ENCODE measurements around the gene NPIPA7.
"Not testable (repeated sequence)": the region's sequence is repeated elsewhere in the genome, so short reads cannot be mapped to it uniquely, and the experiment has no call there.

The NPIPA7 gene

GRCh38 chr16:16378840-16379239, at the start of gene NPIPA7:
Gene NPIPA7 (plus strand): TSS chr16:16379140. CDS start chr16:16379245, 105 bp downstream.
- not testable (repeated sequence) for H3K27ac ChIP-seq, H3K4me3 ChIP-seq, H3K4me2 ChIP-seq

GRCh38 chr16:16331466-16331865, 47.5 kb upstream of the NPIPA7 start:
- not testable (repeated sequence) for H3K4me2 ChIP-seq; H3K27me3 ChIP-seq; H3K9me3 ChIP-seq (replicated peaks in 1 of 11); H3K36me3 ChIP-seq; H3K4me1 ChIP-seq; H4K20me1 ChIP-seq; H3K27ac ChIP-seq; H3K4me3 ChIP-seq; H3K9ac ChIP-seq

More at GRCh38 chr16:16378840-16379239, at the start of gene NPIPA7:
- not testable (repeated sequence) for H3K27me3 ChIP-seq; H3K9ac ChIP-seq; H3K9me3 ChIP-seq (replicated peaks in 1 of 11); H3K4me1 ChIP-seq; H3K36me3 ChIP-seq; H4K20me1 ChIP-seq

GRCh38 chr16:16357556-16357955, 21.4 kb upstream of the NPIPA7 start:
- H3K4me2 ChIP-seq; H3K4me1 ChIP-seq; H3K27me3 ChIP-seq; H3K9me3 ChIP-seq (replicated peaks in 1 of 11); H3K9ac ChIP-seq; H3K36me3 ChIP-seq; H3K27ac ChIP-seq; H3K4me3 ChIP-seq; H4K20me1 ChIP-seq: not testable (repeated sequence)

- H3K27me3 ChIP-seq; H3K9ac ChIP-seq; H3K4me2 ChIP-seq; H3K4me3 ChIP-seq; H3K4me1 ChIP-seq; H3K9me3 ChIP-seq (replicated peaks in 1 of 11); H3K36me3 ChIP-seq; H4K20me1 ChIP-seq; H3K27ac ChIP-seq: not testable (repeated sequence)
These were observed 20.2 kb upstream of the NPIPA7 start for GRCh38 chr16:16358539-16359240.

GRCh38 chr16:16363595-16363994, 15.3 kb upstream of the NPIPA7 start:
- not testable (repeated sequence) for H3K9ac ChIP-seq; H4K20me1 ChIP-seq; H3K36me3 ChIP-seq; H3K4me1 ChIP-seq; H3K27me3 ChIP-seq; H3K9me3 ChIP-seq (replicated peaks in 1 of 11); H3K27ac ChIP-seq; H3K4me3 ChIP-seq; H3K4me2 ChIP-seq

- H3K27ac ChIP-seq; H3K9ac ChIP-seq; H3K4me2 ChIP-seq; H3K36me3 ChIP-seq; H3K27me3 ChIP-seq; H3K4me1 ChIP-seq; H3K4me3 ChIP-seq; H4K20me1 ChIP-seq; H3K9me3 ChIP-seq (replicated peaks in 1 of 11): not testable (repeated sequence)
These were observed 14.8 kb upstream of the NPIPA7 start for GRCh38 chr16:16364100-16364499.

DNA sequence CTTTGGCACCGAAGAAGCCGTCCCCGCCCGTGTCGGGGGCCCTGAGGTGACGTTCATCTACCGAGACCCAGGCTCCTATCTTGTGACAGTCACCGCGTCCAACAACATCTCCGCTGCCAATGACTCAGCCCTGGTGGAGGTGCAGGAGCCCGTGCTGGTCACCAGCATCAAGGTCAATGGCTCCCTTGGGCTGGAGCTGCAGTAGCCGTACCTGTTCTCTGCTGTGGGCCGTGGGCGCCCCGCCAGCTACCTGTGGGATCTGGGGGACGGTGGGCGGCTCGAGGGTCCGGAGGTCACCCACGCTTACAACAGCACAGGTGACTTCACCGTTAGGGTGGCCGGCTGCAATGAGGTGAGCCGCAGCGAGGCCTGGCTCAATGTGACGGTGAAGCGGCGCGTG, 14.2 kb upstream of the NPIPA7 start:
- not testable (repeated sequence) for H3K4me2 ChIP-seq

GRCh38 chr16:16365319-16365718, 13.6 kb upstream of the NPIPA7 start:
- H3K4me2 ChIP-seq; H3K36me3 ChIP-seq; H3K9me3 ChIP-seq (replicated peaks in 1 of 11); H4K20me1 ChIP-seq; H3K4me3 ChIP-seq; H3K4me1 ChIP-seq; H3K27me3 ChIP-seq; H3K9ac ChIP-seq; H3K27ac ChIP-seq: not testable (repeated sequence)

More for the DNA sequence above, 14.2 kb upstream of the NPIPA7 start:
- H3K27me3 ChIP-seq; H4K20me1 ChIP-seq; H3K27ac ChIP-seq; H3K36me3 ChIP-seq; H3K4me1 ChIP-seq; H3K9ac ChIP-seq; H3K4me3 ChIP-seq; H3K9me3 ChIP-seq (replicated peaks in 1 of 11): not testable (repeated sequence)

- H3K36me3 ChIP-seq, result not testable (repeated sequence)
These were observed 13.1 kb upstream of the NPIPA7 start for GRCh38 chr16:16365851-16366250.

GRCh38 chr16:16366552-16367284, 12.2 kb upstream of the NPIPA7 start:
- not testable (repeated sequence) for H3K27ac ChIP-seq, H3K4me1 ChIP-seq

More at GRCh38 chr16:16365851-16366250, 13.1 kb upstream of the NPIPA7 start:
- H3K4me1 ChIP-seq; H4K20me1 ChIP-seq; H3K4me2 ChIP-seq; H3K27me3 ChIP-seq; H3K4me3 ChIP-seq; H3K27ac ChIP-seq; H3K9me3 ChIP-seq (replicated peaks in 1 of 11); H3K9ac ChIP-seq: not testable (repeated sequence)

DNA sequence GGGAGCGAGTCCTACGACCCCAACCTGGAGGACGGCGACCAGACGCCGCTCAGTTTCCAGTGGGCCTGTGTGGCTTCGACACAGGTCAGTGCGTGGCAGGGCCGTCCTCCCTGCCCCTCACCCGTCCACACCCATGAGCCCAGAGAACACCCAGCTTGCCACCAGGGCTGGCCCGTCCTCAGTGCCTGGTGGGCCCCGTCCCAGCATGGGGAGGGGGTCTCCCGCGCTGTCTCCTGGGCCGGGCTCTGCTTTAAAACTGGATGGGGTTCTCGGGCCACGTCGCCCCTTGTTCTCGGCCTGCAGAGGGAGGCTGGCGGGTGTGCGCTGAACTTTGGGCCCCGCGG, 11.7 kb upstream of the NPIPA7 start:
- H3K4me2 ChIP-seq; H3K27me3 ChIP-seq; H3K9me3 ChIP-seq (replicated peaks in 1 of 11); H3K4me1 ChIP-seq; H3K4me3 ChIP-seq; H3K9ac ChIP-seq; H3K36me3 ChIP-seq; H4K20me1 ChIP-seq; H3K27ac ChIP-seq: not testable (repeated sequence)

More at GRCh38 chr16:16366552-16367284, 12.2 kb upstream of the NPIPA7 start:
- not testable (repeated sequence) for H3K36me3 ChIP-seq; H3K4me3 ChIP-seq; H3K4me2 ChIP-seq; H4K20me1 ChIP-seq; H3K9me3 ChIP-seq (replicated peaks in 1 of 11); H3K27me3 ChIP-seq; H3K9ac ChIP-seq

GRCh38 chr16:16369081-16369856, 9.7 kb upstream of the NPIPA7 start:
- not testable (repeated sequence) for H4K20me1 ChIP-seq; H3K4me1 ChIP-seq; H3K27me3 ChIP-seq; H3K4me3 ChIP-seq; H3K9ac ChIP-seq; H3K4me2 ChIP-seq; H3K27ac ChIP-seq; H3K36me3 ChIP-seq; H3K9me3 ChIP-seq (replicated peaks in 1 of 11)

GRCh38 chr16:16371136-16371735, 7.7 kb upstream of the NPIPA7 start:
- H3K4me1 ChIP-seq; H4K20me1 ChIP-seq; H3K27me3 ChIP-seq; H3K36me3 ChIP-seq; H3K27ac ChIP-seq; H3K9ac ChIP-seq; H3K4me2 ChIP-seq; H3K4me3 ChIP-seq; H3K9me3 ChIP-seq (replicated peaks in 1 of 11): not testable (repeated sequence)

DNA sequence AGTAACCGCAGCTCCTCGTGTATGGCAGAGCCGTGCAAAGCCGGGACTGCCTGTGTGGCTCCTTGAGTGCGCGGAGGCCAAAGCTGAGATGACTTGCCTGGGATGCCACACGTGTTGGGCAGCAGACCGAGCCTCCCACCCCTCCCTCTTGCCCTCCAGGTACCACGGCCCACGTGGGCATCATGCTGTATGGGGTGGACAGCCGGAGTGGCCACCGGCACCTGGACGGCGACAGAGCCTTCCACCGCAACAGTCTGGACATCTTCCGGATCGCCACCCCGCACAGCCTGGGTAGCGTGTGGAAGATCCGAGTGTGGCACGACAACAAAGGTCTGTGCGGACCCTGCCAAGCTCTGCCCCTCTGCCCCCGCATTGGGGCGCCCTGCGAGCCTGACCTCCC, 4.7 kb upstream of the NPIPA7 start:
- H3K27ac ChIP-seq; H3K27me3 ChIP-seq; H3K9me3 ChIP-seq (replicated peaks in 1 of 11); H3K4me3 ChIP-seq; H4K20me1 ChIP-seq; H3K36me3 ChIP-seq; H3K9ac ChIP-seq; H3K4me1 ChIP-seq; H3K4me2 ChIP-seq: not testable (repeated sequence)

Data from BLaER1 treated with 17β-estradiol and CSF1 and Interleukin-3, amounts not matched to agents 10 nM and 100 nM (cell line).